ENCODE results near the gene ARPC5. TPM values are rescaled to one million over a fixed set of nuclear protein-coding genes. Genes with fewer than 3 reads are reported as not detected.
"Not testable (repeated sequence)": the region's sequence is repeated elsewhere in the genome, so short reads cannot be mapped to it uniquely, and the experiment has no call there.

The ARPC5 gene
- total RNA-seq, 1 experiment from 2014 or later, result 568 TPM

DNA sequence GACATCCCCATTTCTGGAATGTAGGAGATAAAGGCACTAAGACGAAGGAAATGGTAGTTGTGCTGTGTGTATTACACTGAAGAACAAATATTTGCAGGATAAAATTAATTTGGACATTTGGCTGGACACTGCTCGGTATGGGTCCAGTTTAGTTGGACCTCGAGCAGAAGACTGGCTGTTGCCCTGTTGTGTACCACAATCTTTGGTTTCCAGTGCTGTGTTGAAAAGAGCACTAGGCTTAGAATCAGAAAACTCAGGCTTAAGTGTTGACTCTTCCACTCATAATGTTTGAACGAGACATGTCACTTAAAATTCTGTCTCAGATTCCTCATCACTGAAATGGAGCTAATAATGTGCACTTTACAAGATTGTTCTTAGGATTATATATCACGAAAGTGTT is 1.2 kb upstream of the ARPC5 start:
- Histone ChIP-seq H3K4me3 (no peak overlapping the region; the same call in 1 of the 2 replicates), H3K9me3 (replicated peaks) (no peaks in the 10 kb centered on the region), H3K27me3 (replicated peaks) (no peaks in the 10 kb centered on the region), H3K36me3 (peaks cover 14% of the 10 kb centered on the region), H3K4me1 (replicated peaks) (no peaks in the 10 kb centered on the region; the same call in 1 of the 2 replicates), H3K27ac (no peak overlapping the region)
- DNase-seq (ENCODE audit: low read depth in 1 of 2, low spot score in 2 of 2), result no peak

DNA sequence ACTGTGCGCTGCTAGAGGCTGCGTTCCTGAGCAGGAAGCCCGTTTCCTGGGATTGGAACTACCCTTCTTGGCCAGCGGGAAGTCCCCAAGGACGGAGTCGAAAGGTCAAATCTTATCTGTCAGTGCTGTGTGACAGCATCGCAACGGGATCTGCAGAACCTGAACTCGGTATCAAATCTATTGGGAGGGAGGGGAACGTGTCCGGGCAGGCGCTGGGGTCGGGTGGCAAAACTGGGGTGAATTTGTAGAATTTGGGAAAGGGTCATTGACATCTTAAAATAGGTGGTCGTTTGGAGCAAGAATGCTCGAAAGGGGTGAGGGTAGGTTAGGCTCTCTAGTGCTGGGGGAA is 725 bp upstream of the ARPC5 start:
- peaks cover 16% of the 10 kb centered on the region for H3K36me3 ChIP-seq
- peak overlapping the region; percentile 59 for H3K4me3 ChIP-seq
- no peaks in the 10 kb centered on the region for H3K27me3 ChIP-seq (replicated peaks)
- no peak overlapping the region for H3K27ac ChIP-seq
- H3K4me1 ChIP-seq (replicated peaks), result no peaks in the 10 kb centered on the region; the same call in 1 of the 2 replicates
- no peaks in the 10 kb centered on the region for H3K9me3 ChIP-seq (replicated peaks)
- no peak for DNase-seq (ENCODE audit: low read depth in 1 of 2, low spot score in 2 of 2)

DNA sequence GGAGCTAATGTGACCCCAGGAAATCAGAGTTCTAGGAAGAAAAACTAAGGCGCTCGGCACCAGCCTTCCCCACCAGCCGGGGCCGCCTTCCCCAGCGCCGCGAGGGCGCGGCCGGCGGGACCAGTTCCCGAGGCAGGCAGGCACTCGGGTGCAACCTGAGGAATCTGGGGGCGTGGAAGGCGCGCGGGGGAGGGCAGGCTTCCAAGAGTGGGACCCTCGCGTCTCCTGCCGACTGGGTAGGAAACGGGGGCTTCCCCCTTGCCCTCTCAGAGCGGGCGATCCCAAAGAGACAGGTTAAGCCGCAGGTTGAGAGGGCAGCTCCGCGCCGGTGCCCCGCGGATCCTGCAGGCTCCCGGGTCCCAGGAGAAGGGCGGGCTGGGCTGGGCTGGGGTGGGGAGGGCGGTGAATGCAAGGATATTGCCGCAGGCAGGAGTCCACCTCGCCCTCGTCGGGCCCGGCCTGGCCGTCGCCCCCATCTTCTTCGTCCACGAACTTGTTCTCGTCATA is 431 bp downstream of the ARPC5 start:
- no peaks in the 10 kb centered on the region for H3K27me3 ChIP-seq (replicated peaks)
- no peaks in the 10 kb centered on the region for H3K9me3 ChIP-seq (replicated peaks)
- H3K4me1 ChIP-seq (replicated peaks), result peaks cover 3% of the 10 kb centered on the region
- H3K27ac ChIP-seq, result peak overlapping the region; percentile 62
- DNase-seq (ENCODE audit: low read depth in 1 of 2, low spot score in 2 of 2), result peak in 1 of 2 experiments; percentile 46
- peak overlapping the region; percentile 59 for H3K4me3 ChIP-seq
- peaks cover 25% of the 10 kb centered on the region for H3K36me3 ChIP-seq

DNA sequence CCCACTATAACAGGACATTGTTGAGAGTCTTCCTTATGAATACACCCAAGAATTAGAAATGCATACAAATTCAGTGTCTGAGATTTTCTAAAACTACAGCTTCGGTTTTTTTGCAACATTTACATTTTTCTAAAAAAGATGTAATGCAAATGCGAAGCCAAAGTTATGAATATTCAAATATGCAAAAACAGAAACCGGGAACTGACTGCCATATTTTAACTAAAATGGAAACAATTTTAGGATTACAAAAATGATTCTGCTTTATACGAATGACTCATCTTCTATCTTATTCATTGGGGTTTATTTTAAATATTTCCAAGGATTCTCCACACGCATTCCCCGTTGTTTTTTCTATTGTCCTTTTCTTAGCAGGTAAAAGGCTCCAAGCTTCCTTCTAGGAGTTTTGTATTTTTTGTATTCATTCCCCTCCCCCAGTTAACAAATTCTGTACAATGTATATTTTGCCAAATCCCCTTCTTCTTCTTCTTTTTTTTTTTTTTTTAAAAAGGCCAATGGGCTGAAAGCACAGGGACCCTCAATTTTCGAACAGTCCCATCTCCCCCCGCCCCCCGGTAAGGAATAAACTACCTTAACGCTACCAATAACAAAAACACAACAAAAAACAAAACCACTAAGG is 1.0 kb downstream of the ARPC5 start:
- Histone ChIP-seq H3K36me3 (peaks cover 31% of the 10 kb centered on the region), H3K27me3 (replicated peaks) (no peaks in the 10 kb centered on the region), H3K9me3 (replicated peaks) (no peaks in the 10 kb centered on the region), H3K4me1 (replicated peaks) (peaks cover 3% of the 10 kb centered on the region), H3K4me3 (peak overlapping the region; percentile 59), H3K27ac (peak overlapping the region; percentile 62)
- peak in 1 of 2 experiments; percentile 19 for DNase-seq (ENCODE audit: low read depth in 1 of 2, low spot score in 2 of 2)

DNA sequence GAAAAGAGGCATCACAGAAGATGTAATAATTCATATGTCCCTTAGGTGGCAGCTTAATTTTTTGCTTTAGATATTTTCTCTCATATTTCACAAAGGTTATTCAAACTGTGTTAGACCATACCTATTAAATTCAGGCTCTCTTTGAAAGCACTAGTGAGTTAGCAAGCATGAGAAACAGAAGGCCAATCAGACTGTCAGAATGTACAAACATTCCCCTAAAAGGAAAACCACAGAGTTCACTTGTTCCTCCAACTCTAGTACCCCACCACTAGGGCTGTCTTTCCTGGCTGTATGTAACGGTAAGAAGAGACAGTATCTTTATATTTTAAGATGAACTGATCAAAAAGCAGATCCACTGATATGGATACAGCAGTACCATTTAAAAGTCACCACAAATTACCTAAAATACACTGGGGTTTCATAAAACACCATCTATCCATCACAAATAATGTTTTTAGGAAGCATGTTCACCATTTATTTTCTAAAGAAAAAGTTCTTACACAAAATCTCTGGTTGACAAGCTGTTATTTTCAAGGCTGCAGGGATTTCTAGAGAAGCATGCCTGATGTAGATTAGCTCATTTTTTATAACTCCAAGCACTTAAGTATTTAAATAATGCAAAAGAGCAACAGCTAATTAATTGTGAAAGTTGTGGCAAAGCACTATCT is 1.8 kb downstream of the ARPC5 start:
- H3K27ac ChIP-seq, result peak overlapping the region; percentile 6; the same call in 1 of the 2 replicates
- peaks cover 3% of the 10 kb centered on the region for H3K4me1 ChIP-seq (replicated peaks)
- H3K27me3 ChIP-seq (replicated peaks), result no peaks in the 10 kb centered on the region
- peak overlapping the region; percentile 59 for H3K4me3 ChIP-seq
- no peaks in the 10 kb centered on the region for H3K9me3 ChIP-seq (replicated peaks)
- DNase-seq (ENCODE audit: low read depth in 1 of 2, low spot score in 2 of 2), result peak; percentile 53 to 68
- peaks cover 38% of the 10 kb centered on the region for H3K36me3 ChIP-seq

DNA sequence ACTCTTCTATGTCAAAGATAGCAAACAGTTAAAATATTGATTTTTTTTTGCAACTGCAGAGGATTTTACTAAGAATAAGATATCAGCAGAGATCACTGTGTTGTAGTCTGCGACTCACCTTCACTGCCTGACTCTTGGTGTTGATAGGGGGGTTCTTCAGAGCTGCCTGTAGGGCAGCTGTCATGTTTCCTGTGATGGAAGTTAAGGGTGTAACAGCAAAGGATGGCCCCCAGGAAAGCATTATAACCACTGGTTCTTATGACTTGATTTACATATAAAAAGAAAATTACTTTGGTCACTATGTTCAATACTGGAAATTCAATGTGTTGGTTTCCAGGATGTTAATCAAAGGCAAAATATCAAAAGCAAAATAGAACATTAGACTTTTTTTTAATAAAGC is 2.6 kb downstream of the ARPC5 start:
- Histone ChIP-seq H3K4me3 (peak overlapping the region; percentile 59), H3K9me3 (replicated peaks) (0 out of 2 replicates have a peak, but pooled peaks cover 2% of the 10 kb centered on the region), H3K4me1 (replicated peaks) (peaks cover 3% of the 10 kb centered on the region), H3K27ac (no peak overlapping the region), H3K36me3 (peaks cover 47% of the 10 kb centered on the region), H3K27me3 (replicated peaks) (no peaks in the 10 kb centered on the region)
- DNase-seq (ENCODE audit: low read depth in 1 of 2, low spot score in 2 of 2), result no peak

DNA sequence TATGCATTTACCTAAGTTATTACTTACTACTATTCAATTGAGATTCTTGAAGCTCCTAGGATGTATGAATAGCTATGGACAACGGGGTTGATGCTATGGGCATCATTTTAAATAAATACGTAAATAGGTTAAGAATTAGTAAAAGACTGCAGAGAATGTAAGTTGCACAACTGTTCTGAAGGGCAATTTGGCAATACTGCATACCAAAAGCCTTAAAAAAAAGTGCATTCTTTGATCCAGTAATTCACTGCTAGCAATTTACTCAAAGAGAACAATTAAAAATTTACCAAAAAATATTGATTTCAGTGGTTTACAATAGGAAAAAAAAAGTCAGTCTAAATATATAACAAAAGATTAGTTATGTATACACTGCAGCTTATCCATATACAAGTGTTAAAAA is 3.5 kb downstream of the ARPC5 start:
- Histone ChIP-seq H3K27ac (no peak overlapping the region), H3K9me3 (replicated peaks) (0 out of 2 replicates have a peak, but pooled peaks cover 2% of the 10 kb centered on the region), H3K4me3 (no peak overlapping the region), H3K36me3 (peaks cover 55% of the 10 kb centered on the region), H3K4me1 (replicated peaks) (peaks cover 3% of the 10 kb centered on the region), H3K27me3 (replicated peaks) (no peaks in the 10 kb centered on the region)
- no peak for DNase-seq (ENCODE audit: low read depth in 1 of 2, low spot score in 2 of 2)

DNA sequence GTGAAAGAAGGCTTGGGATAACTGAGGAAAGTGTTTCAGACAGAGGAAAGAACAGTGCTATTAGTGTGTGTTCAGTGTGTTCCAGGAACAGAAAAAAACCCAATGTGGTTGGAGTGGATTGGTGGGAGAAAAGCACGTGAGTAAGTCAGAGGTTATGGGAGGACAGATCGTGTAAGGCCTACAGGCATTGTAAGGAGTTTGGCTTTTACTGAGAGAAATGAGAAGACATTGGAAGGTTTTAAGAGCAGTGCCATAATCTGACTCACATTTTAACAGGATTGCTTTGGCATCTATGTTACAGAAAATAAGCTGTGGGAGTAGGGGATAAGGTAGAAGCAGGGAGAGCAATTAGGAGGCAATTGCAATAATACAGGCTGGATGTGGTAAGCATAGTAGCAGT is 4.8 kb downstream of the ARPC5 start:
- Histone ChIP-seq H3K9me3 (replicated peaks) (0 out of 2 replicates have a peak, but pooled peaks cover 2% of the 10 kb centered on the region), H3K4me1 (replicated peaks) (peaks cover 3% of the 10 kb centered on the region), H3K36me3 (peaks cover 69% of the 10 kb centered on the region), H3K27me3 (replicated peaks) (no peaks in the 10 kb centered on the region), H3K4me3 (no peak overlapping the region), H3K27ac (no peak overlapping the region)
- no peak for DNase-seq (ENCODE audit: low read depth in 1 of 2, low spot score in 2 of 2)

DNA sequence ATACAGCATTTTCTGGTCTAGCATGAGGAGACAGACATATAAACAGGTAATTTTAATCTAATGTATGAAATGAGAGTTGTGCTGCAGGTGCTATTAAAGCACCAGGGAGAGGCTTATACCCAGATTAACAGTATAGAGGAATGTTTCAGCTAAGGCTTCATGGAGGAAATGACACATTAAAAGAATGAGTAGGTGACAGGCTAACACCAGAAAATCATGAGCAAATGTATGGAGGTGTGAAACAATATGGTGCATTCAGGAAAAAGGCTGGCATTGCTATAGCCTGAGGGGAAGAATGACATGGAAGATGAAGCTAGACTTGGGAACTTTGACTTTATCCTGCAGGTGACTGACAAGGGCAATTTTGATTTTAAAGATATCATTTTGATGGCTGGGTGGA is 7.0 kb downstream of the ARPC5 start:
- DNase-seq (ENCODE audit: low read depth in 1 of 2, low spot score in 2 of 2), result no peak
- no peak overlapping the region for H3K27ac ChIP-seq
- no peak overlapping the region for H3K4me3 ChIP-seq
- H3K27me3 ChIP-seq (replicated peaks), result no peaks in the 10 kb centered on the region
- peaks cover 3% of the 10 kb centered on the region for H3K4me1 ChIP-seq (replicated peaks)
- peaks cover 86% of the 10 kb centered on the region for H3K36me3 ChIP-seq
- 0 out of 2 replicates have a peak, but pooled peaks cover 2% of the 10 kb centered on the region for H3K9me3 ChIP-seq (replicated peaks)

DNA sequence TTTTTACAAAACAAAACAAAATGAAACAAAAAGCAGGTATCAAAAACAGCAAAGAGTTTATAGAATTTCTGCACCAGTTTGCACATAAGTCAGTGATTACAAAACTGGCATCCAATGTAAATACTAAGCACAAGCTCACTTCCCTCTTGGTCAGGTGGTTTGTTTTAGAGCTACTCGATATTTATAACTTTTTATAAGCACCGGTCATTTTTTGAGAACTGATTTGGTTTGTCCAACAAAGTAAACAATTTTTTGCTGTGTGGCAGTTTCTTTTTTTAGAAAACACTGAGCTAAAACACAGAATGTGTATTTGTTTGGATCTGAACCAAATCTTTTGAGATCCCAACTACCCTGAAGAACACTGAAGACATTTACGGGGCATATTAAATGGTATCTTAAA is 9.3 kb downstream of the ARPC5 start:
- peaks cover 77% of the 10 kb centered on the region for H3K36me3 ChIP-seq
- not testable (repeated sequence) for DNase-seq (ENCODE audit: low read depth in 1 of 2, low spot score in 2 of 2); H3K27ac ChIP-seq; H3K9me3 ChIP-seq (replicated peaks); H3K4me3 ChIP-seq; H3K27me3 ChIP-seq (replicated peaks); H3K4me1 ChIP-seq (replicated peaks)

DNA sequence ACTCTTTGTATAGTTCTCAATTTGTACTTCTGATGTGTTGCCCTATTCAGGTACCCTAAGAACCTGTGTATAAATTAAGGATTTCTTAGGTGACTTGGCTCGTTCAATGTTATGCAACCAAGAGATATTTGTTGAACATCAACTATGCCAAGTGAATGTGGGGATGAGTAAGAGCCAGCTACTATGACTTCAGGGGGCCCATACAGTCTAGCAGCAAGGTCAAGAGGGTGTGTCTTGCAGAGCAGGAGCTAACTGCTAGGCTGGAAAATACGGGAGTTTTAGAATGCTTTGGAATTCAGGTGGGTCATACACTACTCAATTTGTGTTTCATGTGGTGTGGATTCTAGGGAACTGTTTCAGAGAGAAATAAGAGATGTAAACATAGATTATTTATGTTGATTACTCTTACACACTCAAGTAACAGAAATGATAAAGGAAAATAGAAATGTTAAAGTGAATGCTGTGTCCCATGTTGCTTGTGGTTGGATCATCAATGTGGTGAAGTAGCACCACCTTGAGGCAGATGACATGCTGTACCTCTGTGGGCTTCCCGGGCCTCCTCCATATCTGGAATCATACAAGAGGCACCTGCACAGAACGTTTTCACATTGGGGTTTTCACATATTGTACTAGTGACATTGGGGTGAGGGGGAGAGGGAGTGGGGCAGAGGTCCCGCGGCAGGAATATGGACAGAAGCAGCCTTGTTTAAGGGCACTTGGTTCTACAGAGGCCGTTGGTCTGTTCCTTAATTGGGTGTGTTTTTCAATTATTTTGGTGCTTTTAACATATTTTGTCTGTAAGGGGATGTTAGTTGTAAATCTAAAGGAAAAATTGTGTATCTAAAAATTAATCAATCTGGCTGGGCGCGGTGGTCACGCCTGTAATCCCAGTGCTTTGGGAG is 12.4 kb downstream of the ARPC5 start:
- H3K9me3 ChIP-seq (replicated peaks), result no peaks in the 10 kb centered on the region
- no peak overlapping the region for H3K4me3 ChIP-seq
- DNase-seq (ENCODE audit: low read depth in 1 of 2, low spot score in 2 of 2), result no peak
- H3K27ac ChIP-seq, result no peak overlapping the region
- no peaks in the 10 kb centered on the region for H3K27me3 ChIP-seq (replicated peaks)
- no peaks in the 10 kb centered on the region; the same call in 1 of the 2 replicates for H3K4me1 ChIP-seq (replicated peaks)
- H3K36me3 ChIP-seq, result peaks cover 48% of the 10 kb centered on the region

DNA sequence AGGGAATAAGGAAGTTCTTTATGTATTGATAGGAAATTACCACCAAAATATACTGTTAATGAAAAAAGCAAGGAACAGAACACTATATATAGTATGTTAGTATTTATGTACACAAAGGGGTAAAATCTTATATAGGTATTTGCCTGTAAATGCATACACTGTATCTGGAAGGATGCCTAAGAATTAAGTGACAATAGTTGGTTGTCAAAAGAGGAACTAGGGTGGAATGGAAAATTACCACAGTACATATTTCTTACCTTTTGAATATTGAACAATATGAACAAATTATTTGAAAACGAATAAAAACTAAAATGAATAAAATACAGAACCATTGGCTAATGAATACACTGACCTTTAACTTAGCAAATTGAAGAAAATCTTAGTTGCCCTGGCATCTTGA is 13.6 kb downstream of the ARPC5 start:
- Histone ChIP-seq H3K4me3 (no peak overlapping the region), H3K36me3 (peaks cover 37% of the 10 kb centered on the region), H3K9me3 (replicated peaks) (no peaks in the 10 kb centered on the region), H3K4me1 (replicated peaks) (no peaks in the 10 kb centered on the region; the same call in 1 of the 2 replicates), H3K27me3 (replicated peaks) (no peaks in the 10 kb centered on the region), H3K27ac (no peak overlapping the region)
- no peak for DNase-seq (ENCODE audit: low read depth in 1 of 2, low spot score in 2 of 2)

DNA sequence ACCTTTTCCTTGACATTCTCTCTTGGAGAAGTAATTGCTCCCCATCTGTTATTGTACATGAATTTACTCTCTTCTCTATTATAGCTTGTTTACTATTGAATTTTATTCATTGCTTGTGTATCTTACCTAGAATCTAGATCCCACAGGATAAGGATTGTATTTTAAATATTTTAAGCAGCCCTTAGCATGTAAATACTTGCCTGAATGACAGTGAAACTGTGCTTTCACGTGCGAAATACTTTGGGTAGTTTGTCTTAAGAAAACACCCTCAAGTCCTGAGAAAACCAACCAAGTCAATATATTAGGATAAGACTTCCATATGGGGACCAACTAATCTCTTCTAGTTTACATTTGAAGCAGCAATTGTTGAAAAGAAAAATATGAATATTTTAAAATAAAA is 15.3 kb downstream of the ARPC5 start:
- Histone ChIP-seq H3K27me3 (replicated peaks) (no peaks in the 10 kb centered on the region), H3K27ac (no peak overlapping the region), H3K4me1 (replicated peaks) (no peaks in the 10 kb centered on the region; the same call in 1 of the 2 replicates), H3K9me3 (replicated peaks) (no peaks in the 10 kb centered on the region), H3K36me3 (peaks cover 20% of the 10 kb centered on the region), H3K4me3 (no peak overlapping the region)
- DNase-seq (ENCODE audit: low read depth in 1 of 2, low spot score in 2 of 2), result no peak
